K562 (cell line): ENCODE data around the gene SMCO4. TPM values are rescaled to one million over a fixed set of nuclear protein-coding genes. Genes with fewer than 3 reads are reported as not detected.

ENCODE experiments used
- ATAC-seq: fragments of 200-7000 bp; cut with Tn5 transposase; 3 replicates; pipeline ENCODE4 v1.9.1; 2020; ENCODE audit warnings: moderate library complexity
- BruUV-seq: library from RNA; stranded (reverse); fragments of 400-500 nt; replicated peaks from 2 replicates; lab custom pipeline; 2021; lab: Mats Ljungman, UMichigan
- CTCF ChIA-PET: fragments of 300-600 bp; formaldehyde crosslinking; extraction: SDS; loops from one replicate; lab custom pipeline; 2021; ENCODE audit warnings: low intra/inter-chr PET ratio; lab: Yijun Ruan, JAX
- POLR2A ChIA-PET: fragments of 300-600, 350-650 bp; sonication (Branson Sonifier 250); formaldehyde crosslinking; extraction: SDS; loops from one replicate; lab custom pipeline; 2021; ENCODE audit warnings: antibody characterized with exemption, inconsistent platforms; lab: Yijun Ruan, JAX
- DNase-seq, 4 experiments: peaks; one replicate each; pipeline versions ENCODE4 v3.0.0 to v3.0.0-alpha.2; 2011 to 2018; ENCODE audit warnings: low spot score in 3 of 4, mixed read lengths in 3 of 4; ENCODE audit errors: extremely low read depth in 1 of 4
- FAIRE-seq: peaks from 2 replicates; lab custom pipeline; 2011; peaks lifted over from hg19 to GRCh38; lab: Jason Lieb, UNC
- H2AFZ ChIP-seq: 2 replicates; pipeline ENCODE4 v1.6.0; 2011; ENCODE audit warnings: low read depth, low read length, control low read depth, inconsistent platforms
- H3K27ac ChIP-seq: fragments of 200-600 bp; 3 replicates; pipeline ENCODE4 v1.8.0; 2011; ENCODE audit warnings: low read depth, mild to moderate bottlenecking, control low read depth, inconsistent platforms, low read length, moderate library complexity, mixed read lengths; ENCODE audit errors: extremely low read depth
- H3K27me3 ChIP-seq, 2 experiments: fragments of 300-600 bp in 1 of 2; 2 replicates in 1 of 2; 3 replicates in 1 of 2; pipeline versions ENCODE4 v1.6.0 to v1.8.0; 2011; ENCODE audit warnings: inconsistent platforms in 2 of 2, low read length in 2 of 2, mild to moderate bottlenecking in 1 of 2, mixed read lengths in 1 of 2, moderate library complexity in 1 of 2; ENCODE audit not compliant: control insufficient read depth in 2 of 2, insufficient read depth in 2 of 2
- H3K36me3 ChIP-seq: fragments of 300-600 bp; 3 replicates; pipeline ENCODE4 v1.8.0; 2011; ENCODE audit warnings: mild to moderate bottlenecking, low read length, inconsistent platforms; ENCODE audit not compliant: control insufficient read depth, insufficient read depth
- H3K4me1 ChIP-seq, 2 experiments: fragments of 200-600 bp in 1 of 2; replicated peaks in 1 of 2; 2 replicates in 1 of 2; 3 replicates in 1 of 2; pipeline versions ENCODE4 v1.5.1 to v1.8.0; 2011; ENCODE audit warnings: inconsistent platforms in 2 of 2, low read length in 2 of 2, mild to moderate bottlenecking in 1 of 2, mixed read lengths in 1 of 2, moderate library complexity in 1 of 2; ENCODE audit not compliant: control insufficient read depth in 2 of 2, insufficient read depth in 2 of 2
- H3K4me2 ChIP-seq: 2 replicates; pipeline ENCODE4 v1.6.1; 2011; ENCODE audit warnings: low read length, control low read depth, inconsistent platforms, mixed read lengths; ENCODE audit not compliant: insufficient read depth
- H3K4me3 ChIP-seq: fragments of 200-600 bp; sonication (generic), shearing (Covaris generic); 2 replicates; pipeline ENCODE4 v1.5.1; 2016; ENCODE audit warnings: control low read depth, inconsistent platforms
- H3K79me2 ChIP-seq: fragments of 200-600 bp; 3 replicates; pipeline ENCODE4 v1.8.0; 2011; ENCODE audit warnings: low read length, inconsistent platforms; ENCODE audit not compliant: control insufficient read depth, insufficient read depth
- H3K9ac ChIP-seq, 2 experiments: 2 replicates each; pipeline versions ENCODE4 v1.6.0 to v1.6.1; 2011; ENCODE audit warnings: low read depth in 2 of 2, low read length in 2 of 2, control low read depth in 1 of 2, inconsistent platforms in 1 of 2, mild to moderate bottlenecking in 1 of 2, mixed read lengths in 1 of 2; ENCODE audit not compliant: insufficient read depth in 1 of 2
- H3K9me1 ChIP-seq: one replicate; pipeline ENCODE4 v1.6.0; 2011; ENCODE audit warnings: inconsistent platforms, mild to moderate bottlenecking, low read length, moderate library complexity; ENCODE audit not compliant: control insufficient read depth, insufficient read depth
- H3K9me3 ChIP-seq: replicated peaks from 2 replicates; pipeline ENCODE4 v1.5.1; 2011; ENCODE audit warnings: low read depth, low read length, inconsistent platforms; ENCODE audit not compliant: control insufficient read depth, insufficient read depth
- H4K20me1 ChIP-seq: replicated peaks from 2 replicates; pipeline ENCODE4 v1.6.1; 2011; ENCODE audit warnings: low read length, inconsistent platforms, mixed read lengths; ENCODE audit not compliant: control insufficient read depth, insufficient read depth
- CREBBP ChIP-seq: IDR thresholded peaks from one replicate; pipeline ENCODE4 v1.6.1; 2012; ENCODE audit warnings: low read depth, mild to moderate bottlenecking, control low read depth, inconsistent platforms, low read length
- KDM1A ChIP-seq, 2 experiments: fragments of 450-650 bp; IDR thresholded peaks; 2 replicates each; pipeline ENCODE4 v1.6.1; 2016; ENCODE audit warnings: mild to moderate bottlenecking in 2 of 2
- KLF10 ChIP-seq: fragments of 250-450 bp; sonication (Bioruptor Pico); IDR thresholded peaks from 2 replicates; pipeline ENCODE4 v1.6.1; 2021; ENCODE audit warnings: matching md5 sums
- NCOA4 ChIP-seq: fragments of 450-650 bp; IDR thresholded peaks from 2 replicates; pipeline ENCODE4 v1.6.1; 2018; ENCODE audit warnings: mild to moderate bottlenecking; ENCODE audit not compliant: partially characterized antibody
- SIX5 ChIP-seq, 2 experiments: IDR thresholded peaks; 2 replicates each; pipeline ENCODE4 v1.6.1; 2011; ENCODE audit warnings: low read length in 2 of 2, borderline replicate concordance in 1 of 2, low read depth in 1 of 2, mild to moderate bottlenecking in 1 of 2, moderate library complexity in 1 of 2; ENCODE audit not compliant: insufficient read depth in 1 of 2
- ZNF41 ChIP-seq: fragments of 250-450 bp; sonication (Bioruptor Pico); conservative IDR thresholded peaks from 2 replicates; pipeline ENCODE4 v1.4.0; 2020; ENCODE audit warnings: mild to moderate bottlenecking
- ZNF584 ChIP-seq: fragments of 200-800 bp; sonication (Bioruptor generic); IDR thresholded peaks from 2 replicates; pipeline ENCODE4 v1.6.1; 2016; ENCODE audit warnings: low read depth, mild to moderate bottlenecking, missing genetic modification characterization, missing compliant biosample characterization
- ZNF79 ChIP-seq: fragments of 250-450 bp; sonication (Bioruptor Pico); IDR thresholded peaks from 2 replicates; pipeline ENCODE4 v1.4.0; 2020; ENCODE audit warnings: low read depth, mild to moderate bottlenecking, moderate library complexity
- whole genome bisulfite sequencing: fragments of 100-300 bp; shearing (Covaris generic); methylation state at CpG from one replicate; pipeline ENCODE4 v1.1.6; 2016; ENCODE audit warnings: low coverage, mixed read lengths; ENCODE audit not compliant: insufficient coverage; ENCODE audit errors: missing lambda C conversion rate; 5-methylcytosine and 5-hydroxymethylcytosine counted together
- in situ Hi-C: fragments of 300-500 bp; cut with MboI; formaldehyde crosslinking; loops from 4 replicates; pipeline ENCODE4 v1.15.0; 2018; ENCODE audit warnings: inconsistent platforms, mixed read lengths
- intact Hi-C: fragments of 100-400 bp; cut with micrococcal nuclease; formaldehyde crosslinking; loops from 2 replicates; pipeline ENCODE4 v1.14.2; 2022
- polyA plus RNA-seq, 8 experiments: library from polyadenylated mRNA; depleted of rRNA in 4 of 8; stranded (reverse) in 5 of 8; unstranded in 3 of 8; fragments of >200 nt; fragmentation: Nextera tagmentation in 2 of 8; fragmentation: Illumina TruSeq in 1 of 8; extraction: Ambion mirVana in 2 of 8; extraction: Trizol in 1 of 8; gene quantifications; 2 replicates each; pipeline versions ENCODE4 v1.2.1 to v1.2.3, GENCODE V29; 2011 to 2014; ENCODE audit warnings: inconsistent platforms in 1 of 8, missing spikeins in 1 of 8
- total RNA-seq, 7 experiments: library from RNA; depleted of rRNA in 6 of 7; stranded (reverse); fragments of >200 nt in 6 of 7; fragmentation: Illumina TruSeq in 2 of 7; extraction: Trizol in 2 of 7; gene quantifications; 2 replicates each; pipeline versions ENCODE4 v1.2.1 to v1.2.3, GENCODE V29; 2011 to 2021; ENCODE audit warnings: low replicate concordance in 1 of 7
- TF ChIP-seq, protein P1 (sequence below): sonication (generic); formaldehyde crosslinking; IDR thresholded peaks from 2 replicates; pipeline ENCODE4 v1.8.0; 2022; ENCODE audit warnings: missing genetic modification reagents, mild to moderate bottlenecking, borderline replicate concordance
- TF ChIP-seq, protein P2 (sequence below): fragments of 450-650 bp; formaldehyde crosslinking; IDR thresholded peaks from 2 replicates; pipeline ENCODE4 v1.4.0; 2020; ENCODE audit warnings: mild to moderate bottlenecking, moderate library complexity
- TF ChIP-seq, protein P3 (sequence below), 2 experiments: fragments of 250-450 bp in 1 of 2; fragments of 450-650 bp in 1 of 2; sonication (Bioruptor Pico) in 1 of 2; IDR thresholded peaks; 2 replicates each; pipeline versions ENCODE4 v1.6.1 to v1.8.0; 2016 to 2021; ENCODE audit warnings: mild to moderate bottlenecking in 2 of 2, moderate library complexity in 2 of 2, missing compliant biosample characterization in 1 of 2, missing genetic modification characterization in 1 of 2
- TF ChIP-seq, protein P4 (sequence below): sonication (generic); formaldehyde crosslinking; IDR thresholded peaks from 2 replicates; pipeline ENCODE4 v1.8.1; 2023; ENCODE audit warnings: mild to moderate bottlenecking, missing genetic modification reagents, moderate library complexity

The SMCO4 gene
- total and polyA plus RNA-seq, 9 of the 15 experiments (the other 6 are each of a cell fraction or from before 2014, with no cell fraction given) = 1.8 to 27.8 (median 15.3) TPM

DNA sequence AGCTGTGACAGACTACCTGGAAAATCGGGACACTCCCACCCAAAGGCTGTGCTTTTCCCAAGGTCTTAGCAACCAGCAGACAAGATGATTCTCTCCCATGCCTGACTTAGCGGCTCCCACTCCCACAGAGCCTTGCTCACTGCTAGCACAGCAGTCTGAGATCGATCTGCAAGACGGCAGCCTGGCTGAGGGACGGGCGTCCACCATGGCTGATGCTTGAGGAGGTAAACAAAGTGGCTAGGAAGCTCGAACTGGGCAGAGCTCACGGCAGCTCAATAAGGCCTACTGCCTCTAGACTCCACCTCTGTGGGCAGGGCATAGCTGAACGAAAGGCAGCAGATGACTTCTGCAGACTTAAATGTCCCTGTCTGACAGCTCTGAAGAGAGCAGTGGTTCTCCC is 84.9 kb downstream of the SMCO4 start:
- Histone ChIP-seq H3K9ac (no peak overlapping the region), H3K9me1 (no peaks in the 10 kb centered on the region), H3K36me3 (no peaks in the 10 kb centered on the region), H2AFZ (no peak overlapping the region), H3K79me2 (no peaks in the 10 kb centered on the region), H3K4me1 (no peaks in the 10 kb centered on the region), H3K4me3 (no peak overlapping the region), H3K9me3 (no peaks in the 10 kb centered on the region), H3K4me2 (no peak overlapping the region), H3K27ac (no peak overlapping the region), H3K27me3 (peaks cover 0 to 5% of the 10 kb centered on the region in 2 experiments; a peak in 1 of 5 replicates), H4K20me1 (no peaks in the 10 kb centered on the region)
- FAIRE-seq (no peak), ATAC-seq (no peak), DNase-seq (no peak)
- in situ Hi-C loops (no loop called here), intact Hi-C loops (loop anchor here (10.0 kb wide), 1 partner anchor 223 kb away; no protein-coding TSS in a partner anchor)
- 3% methylated on average over 8 of the region's 9 CpGs for WGBS
- no TSS peak for BruUV-seq
- POLR2A ChIA-PET = interaction anchor here (1.2 kb wide), 1 partner anchor 17 kb away, joined by 3 read pairs; no protein-coding TSS in a partner anchor
- CTCF ChIA-PET = no interaction called here
- TF ChIP-seq, protein P1, sequence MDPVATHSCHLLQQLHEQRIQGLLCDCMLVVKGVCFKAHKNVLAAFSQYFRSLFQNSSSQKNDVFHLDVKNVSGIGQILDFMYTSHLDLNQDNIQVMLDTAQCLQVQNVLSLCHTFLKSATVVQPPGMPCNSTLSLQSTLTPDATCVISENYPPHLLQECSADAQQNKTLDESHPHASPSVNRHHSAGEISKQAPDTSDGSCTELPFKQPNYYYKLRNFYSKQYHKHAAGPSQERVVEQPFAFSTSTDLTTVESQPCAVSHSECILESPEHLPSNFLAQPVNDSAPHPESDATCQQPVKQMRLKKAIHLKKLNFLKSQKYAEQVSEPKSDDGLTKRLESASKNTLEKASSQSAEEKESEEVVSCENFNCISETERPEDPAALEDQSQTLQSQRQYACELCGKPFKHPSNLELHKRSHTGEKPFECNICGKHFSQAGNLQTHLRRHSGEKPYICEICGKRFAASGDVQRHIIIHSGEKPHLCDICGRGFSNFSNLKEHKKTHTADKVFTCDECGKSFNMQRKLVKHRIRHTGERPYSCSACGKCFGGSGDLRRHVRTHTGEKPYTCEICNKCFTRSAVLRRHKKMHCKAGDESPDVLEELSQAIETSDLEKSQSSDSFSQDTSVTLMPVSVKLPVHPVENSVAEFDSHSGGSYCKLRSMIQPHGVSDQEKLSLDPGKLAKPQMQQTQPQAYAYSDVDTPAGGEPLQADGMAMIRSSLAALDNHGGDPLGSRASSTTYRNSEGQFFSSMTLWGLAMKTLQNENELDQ (CRISPR knock-in tag) = no peak
- TF ChIP-seq ZNF584 = no peak
- TF ChIP-seq ZNF79 (CRISPR knock-in tag) = no peak
- no peak for TF ChIP-seq SIX5 (IDR thresholded peaks at IDR 0.05; ENCODE audit: borderline replicate concordance in 1 of 2, insufficient read depth in 1 of 2, low read depth in 1 of 2, low read length in 2 of 2)
- no peak for TF ChIP-seq KDM1A (IDR thresholded peaks at IDR 0.05)
- no peak for TF ChIP-seq ZNF41 (CRISPR knock-in tag)
- TF ChIP-seq, protein P2, sequence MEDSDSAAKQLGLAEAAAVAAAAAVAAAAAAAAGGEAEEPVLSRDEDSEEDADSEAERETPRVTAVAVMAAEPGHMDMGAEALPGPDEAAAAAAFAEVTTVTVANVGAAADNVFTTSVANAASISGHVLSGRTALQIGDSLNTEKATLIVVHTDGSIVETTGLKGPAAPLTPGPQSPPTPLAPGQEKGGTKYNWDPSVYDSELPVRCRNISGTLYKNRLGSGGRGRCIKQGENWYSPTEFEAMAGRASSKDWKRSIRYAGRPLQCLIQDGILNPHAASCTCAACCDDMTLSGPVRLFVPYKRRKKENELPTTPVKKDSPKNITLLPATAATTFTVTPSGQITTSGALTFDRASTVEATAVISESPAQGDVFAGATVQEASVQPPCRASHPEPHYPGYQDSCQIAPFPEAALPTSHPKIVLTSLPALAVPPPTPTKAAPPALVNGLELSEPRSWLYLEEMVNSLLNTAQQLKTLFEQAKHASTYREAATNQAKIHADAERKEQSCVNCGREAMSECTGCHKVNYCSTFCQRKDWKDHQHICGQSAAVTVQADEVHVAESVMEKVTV (CRISPR knock-in tag) = no peak
- no peak for TF ChIP-seq KLF10 (CRISPR knock-in tag)
- TF ChIP-seq, protein P3, sequence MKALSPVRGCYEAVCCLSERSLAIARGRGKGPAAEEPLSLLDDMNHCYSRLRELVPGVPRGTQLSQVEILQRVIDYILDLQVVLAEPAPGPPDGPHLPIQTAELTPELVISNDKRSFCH (CRISPR knock-in tag; IDR thresholded peaks at IDR 0.05) = no peak
- TF ChIP-seq, protein P3 (tag; IDR thresholded peaks at IDR 0.05) = no peak
- TF ChIP-seq CREBBP = no peak
- TF ChIP-seq, protein P4, sequence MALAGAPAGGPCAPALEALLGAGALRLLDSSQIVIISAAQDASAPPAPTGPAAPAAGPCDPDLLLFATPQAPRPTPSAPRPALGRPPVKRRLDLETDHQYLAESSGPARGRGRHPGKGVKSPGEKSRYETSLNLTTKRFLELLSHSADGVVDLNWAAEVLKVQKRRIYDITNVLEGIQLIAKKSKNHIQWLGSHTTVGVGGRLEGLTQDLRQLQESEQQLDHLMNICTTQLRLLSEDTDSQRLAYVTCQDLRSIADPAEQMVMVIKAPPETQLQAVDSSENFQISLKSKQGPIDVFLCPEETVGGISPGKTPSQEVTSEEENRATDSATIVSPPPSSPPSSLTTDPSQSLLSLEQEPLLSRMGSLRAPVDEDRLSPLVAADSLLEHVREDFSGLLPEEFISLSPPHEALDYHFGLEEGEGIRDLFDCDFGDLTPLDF (CRISPR knock-in tag) = no peak
- no peak for TF ChIP-seq NCOA4
